A549 (cell line): Measurements from ENCODE around the gene NUP188. TPM values are rescaled to one million over a fixed set of nuclear protein-coding genes. Genes with fewer than 3 reads are reported as not detected.

Experiments
- ATAC-seq, 2 experiments: fragments of 200-7000 bp in 1 of 2; fragments of >200 bp in 1 of 2; cut with Nextera tagmentation in 1 of 2; cut with Tn5 transposase in 1 of 2; 3 replicates each; pipeline versions ENCODE4 v1.8.0 to v1.9.1; 2018 to 2020; ENCODE audit warnings: mild to moderate bottlenecking in 1 of 2, moderate library complexity in 1 of 2
- CTCF ChIA-PET: fragments of 300-600 bp; sonication (Branson Sonifier 250); formaldehyde crosslinking; extraction: SDS; loops from one replicate; lab custom pipeline; 2021; ENCODE audit warnings: antibody characterized with exemption, inconsistent platforms; lab: Yijun Ruan, JAX
- POLR2A ChIA-PET: fragments of 350-600 bp; formaldehyde crosslinking; extraction: SDS; loops from one replicate; lab custom pipeline; 2021; ENCODE audit warnings: antibody characterized with exemption, inconsistent platforms; lab: Yijun Ruan, JAX
- DNase-seq, 2 experiments: peaks; one replicate each; pipeline versions ENCODE4 v3.0.0 to v3.0.0-alpha.2; 2011 to 2016; ENCODE audit warnings: low read depth in 1 of 2, low spot score in 1 of 2
- FAIRE-seq: peaks from 2 replicates; lab custom pipeline; 2011; peaks lifted over from hg19 to GRCh38; lab: Jason Lieb, UNC
- H3K27ac ChIP-seq, 2 experiments: fragments of >200 bp; sonication (Bioruptor Twin); formaldehyde crosslinking; 3 replicates each; pipeline ENCODE4 v1.5.1; 2016 to 2017
- H3K4me1 ChIP-seq: fragments of >200 bp; sonication (Bioruptor Twin); formaldehyde crosslinking; 3 replicates; pipeline ENCODE4 v1.6.1; 2016
- H3K4me2 ChIP-seq: fragments of >200 bp; sonication (Bioruptor Twin); formaldehyde crosslinking; 3 replicates; pipeline ENCODE4 v1.6.1; 2016
- H3K4me3 ChIP-seq: fragments of >200 bp; sonication (Bioruptor Twin); formaldehyde crosslinking; 3 replicates; pipeline ENCODE4 v1.5.1; 2016
- H3K9me3 ChIP-seq: fragments of >200 bp; sonication (Bioruptor Twin); formaldehyde crosslinking; 3 replicates; pipeline ENCODE4 v1.6.1; 2016
- BHLHE40 ChIP-seq: IDR thresholded peaks from 2 replicates; pipeline ENCODE4 v1.6.1; 2012; ENCODE audit warnings: low read depth, low read length, inconsistent platforms
- CEBPB ChIP-seq, 2 experiments: fragments of >200 bp in 1 of 2; sonication (Bioruptor Twin) in 1 of 2; formaldehyde crosslinking in 1 of 2; IDR thresholded peaks; 2 replicates each; pipeline ENCODE4 v1.6.1; 2012 to 2016
- CTCF ChIP-seq: fragments of >200 bp; sonication (Bioruptor Twin); formaldehyde crosslinking; IDR thresholded peaks from 3 replicates; pipeline ENCODE4 v1.5.1; 2016
- EHMT2 ChIP-seq: fragments of 200-600 bp; sonication (generic); IDR thresholded peaks from 2 replicates; pipeline ENCODE4 v1.6.1; 2016; ENCODE audit warnings: antibody characterized with exemption, low read depth, mild to moderate bottlenecking, moderate library complexity
- FOSL2 ChIP-seq, 2 experiments: fragments of 450-650 bp in 1 of 2; fragments of >200 bp in 1 of 2; sonication (Bioruptor Twin) in 1 of 2; formaldehyde crosslinking; IDR thresholded peaks; 2 replicates each; pipeline versions ENCODE4 v1.5.0 to v1.6.1; 2016 to 2020; ENCODE audit warnings: mild to moderate bottlenecking in 1 of 2, moderate library complexity in 1 of 2
- HEYL ChIP-seq: fragments of 250-450 bp; sonication (Bioruptor Pico); IDR thresholded peaks from 2 replicates; pipeline ENCODE4 v1.8.0; 2021; ENCODE audit warnings: mild to moderate bottlenecking, moderate library complexity
- JUNB ChIP-seq: fragments of >200 bp; sonication (Bioruptor Twin); formaldehyde crosslinking; IDR thresholded peaks from 2 replicates; pipeline ENCODE4 v1.6.1; 2016
- MAZ ChIP-seq: fragments of 150-350 bp; IDR thresholded peaks from 2 replicates; pipeline ENCODE4 v1.6.1; 2014; ENCODE audit warnings: antibody characterized with exemption, low read depth, low read length, borderline replicate concordance
- NPAS2 ChIP-seq: fragments of 250-450 bp; sonication (Bioruptor Pico); IDR thresholded peaks from 2 replicates; pipeline ENCODE4 v1.8.0; 2022; ENCODE audit warnings: mild to moderate bottlenecking, moderate library complexity, borderline replicate concordance
- PHF8 ChIP-seq: fragments of 200-600 bp; sonication (generic); IDR thresholded peaks from 2 replicates; pipeline ENCODE4 v1.6.1; 2016; ENCODE audit warnings: low read depth, mild to moderate bottlenecking, antibody characterized with exemption, moderate library complexity, borderline replicate concordance
- RARB ChIP-seq: fragments of 250-450 bp; sonication (Bioruptor Pico); IDR thresholded peaks from 2 replicates; pipeline ENCODE4 v1.8.0; 2021; ENCODE audit warnings: mild to moderate bottlenecking, moderate library complexity
- RCOR1 ChIP-seq: fragments of 150-350 bp; IDR thresholded peaks from 2 replicates; pipeline ENCODE4 v1.6.1; 2014; ENCODE audit warnings: antibody characterized with exemption, low read length, low read depth
- TP53 ChIP-seq: fragments of 250-450 bp; sonication (Bioruptor Pico); IDR thresholded peaks from 2 replicates; pipeline ENCODE4 v1.5.0; 2021; ENCODE audit warnings: mild to moderate bottlenecking, moderate library complexity
- USF2 ChIP-seq: fragments of 450-650 bp; IDR thresholded peaks from 2 replicates; pipeline ENCODE4 v1.6.1; 2014; ENCODE audit warnings: antibody characterized with exemption
- WGBS: methylation state at CpG from one replicate; pipeline ENCODE4 v1.1.6; 2017; ENCODE audit errors: missing lambda C conversion rate; 5-methylcytosine and 5-hydroxymethylcytosine counted together
- polyA plus RNA-seq, 4 experiments: library from polyadenylated mRNA; depleted of rRNA in 3 of 4; stranded (reverse); fragments of >200 nt; fragmentation: RNase III in 1 of 4; extraction: RNeasy Plus Mini Kit Qiagen cat#74134 plus additional on column Dnase treatment in 1 of 4; gene quantifications; 2 replicates in 3 of 4; 3 replicates in 1 of 4; pipeline ENCODE4 v1.2.3, GENCODE V29; 2011 to 2017
- TF ChIP-seq, protein P1 (sequence below): IDR thresholded peaks from 2 replicates; pipeline ENCODE4 v1.6.1; 2012; ENCODE audit warnings: low read depth, borderline replicate concordance
- TF ChIP-seq, protein P2 (sequence below): fragments of 250-450 bp; sonication (Bioruptor Pico); IDR thresholded peaks from 2 replicates; pipeline ENCODE4 v1.5.0; 2021; ENCODE audit warnings: mild to moderate bottlenecking, moderate library complexity, borderline replicate concordance
- TF ChIP-seq, protein P3 (sequence below): fragments of >200 bp; sonication (Bioruptor Twin); formaldehyde crosslinking; IDR thresholded peaks from 3 replicates; pipeline ENCODE4 v1.6.1; 2016

The NUP188 gene
- polyA plus RNA-seq, 2 of the 4 experiments (the other 2 are of a cell fraction) = 33.2 to 52.3 TPM

- TF ChIP-seq, protein P1, sequence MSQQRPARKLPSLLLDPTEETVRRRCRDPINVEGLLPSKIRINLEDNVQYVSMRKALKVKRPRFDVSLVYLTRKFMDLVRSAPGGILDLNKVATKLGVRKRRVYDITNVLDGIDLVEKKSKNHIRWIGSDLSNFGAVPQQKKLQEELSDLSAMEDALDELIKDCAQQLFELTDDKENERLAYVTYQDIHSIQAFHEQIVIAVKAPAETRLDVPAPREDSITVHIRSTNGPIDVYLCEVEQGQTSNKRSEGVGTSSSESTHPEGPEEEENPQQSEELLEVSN = no peak
- no peak for TF ChIP-seq USF2
Observed at GRCh38 chr9:128986671-128987070, 39.2 kb downstream of the NUP188 start (continued).

GRCh38 chr9:128987805-128988204 is 40.3 kb downstream of the NUP188 start:
- DNase-seq (no peak), FAIRE-seq (no peak), ATAC-seq (peak; percentile 46 to 68)
- TF ChIP-seq, protein P2, sequence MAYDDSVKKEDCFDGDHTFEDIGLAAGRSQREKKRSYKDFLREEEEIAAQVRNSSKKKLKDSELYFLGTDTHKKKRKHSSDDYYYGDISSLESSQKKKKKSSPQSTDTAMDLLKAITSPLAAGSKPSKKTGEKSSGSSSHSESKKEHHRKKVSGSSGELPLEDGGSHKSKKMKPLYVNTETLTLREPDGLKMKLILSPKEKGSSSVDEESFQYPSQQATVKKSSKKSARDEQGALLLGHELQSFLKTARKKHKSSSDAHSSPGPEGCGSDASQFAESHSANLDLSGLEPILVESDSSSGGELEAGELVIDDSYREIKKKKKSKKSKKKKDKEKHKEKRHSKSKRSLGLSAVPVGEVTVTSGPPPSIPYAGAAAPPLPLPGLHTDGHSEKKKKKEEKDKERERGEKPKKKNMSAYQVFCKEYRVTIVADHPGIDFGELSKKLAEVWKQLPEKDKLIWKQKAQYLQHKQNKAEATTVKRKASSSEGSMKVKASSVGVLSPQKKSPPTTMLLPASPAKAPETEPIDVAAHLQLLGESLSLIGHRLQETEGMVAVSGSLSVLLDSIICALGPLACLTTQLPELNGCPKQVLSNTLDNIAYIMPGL (CRISPR knock-in tag) = no peak
- TF ChIP-seq, protein P3, sequence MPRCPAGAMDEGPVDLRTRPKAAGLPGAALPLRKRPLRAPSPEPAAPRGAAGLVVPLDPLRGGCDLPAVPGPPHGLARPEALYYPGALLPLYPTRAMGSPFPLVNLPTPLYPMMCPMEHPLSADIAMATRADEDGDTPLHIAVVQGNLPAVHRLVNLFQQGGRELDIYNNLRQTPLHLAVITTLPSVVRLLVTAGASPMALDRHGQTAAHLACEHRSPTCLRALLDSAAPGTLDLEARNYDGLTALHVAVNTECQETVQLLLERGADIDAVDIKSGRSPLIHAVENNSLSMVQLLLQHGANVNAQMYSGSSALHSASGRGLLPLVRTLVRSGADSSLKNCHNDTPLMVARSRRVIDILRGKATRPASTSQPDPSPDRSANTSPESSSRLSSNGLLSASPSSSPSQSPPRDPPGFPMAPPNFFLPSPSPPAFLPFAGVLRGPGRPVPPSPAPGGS = no peak
- no peak for TF ChIP-seq NPAS2
- TF ChIP-seq RARB (CRISPR knock-in tag) = no peak
- TF ChIP-seq MAZ = no peak
- TF ChIP-seq HEYL (CRISPR knock-in tag) = no peak
- no peak for TF ChIP-seq RCOR1
- TF ChIP-seq CTCF = no peak
- no peak for TF ChIP-seq TP53
- TF ChIP-seq FOSL2 (IDR thresholded peaks at IDR 0.05) = no peak
- no peak for TF ChIP-seq FOSL2 (CRISPR knock-in tag; IDR thresholded peaks at IDR 0.05)
- TF ChIP-seq USF2 = no peak
- TF ChIP-seq CEBPB (IDR thresholded peaks at IDR 0.05) = no peak
- no peak for TF ChIP-seq PHF8
- no peak for TF ChIP-seq EHMT2
- TF ChIP-seq BHLHE40 = no peak
- TF ChIP-seq JUNB = no peak
- POLR2A ChIA-PET = no interaction called here
- WGBS = 93% methylated on average over 5 of the region's 5 CpGs
- CTCF ChIA-PET = interaction anchor here (0.6 to 6.0 kb wide), 7 partner anchors 9 to 546 kb away, joined by 3 to 45 read pairs (median 4); partner anchors contain the start of gene ENDOG
- H3K27ac ChIP-seq = no peak overlapping the region
- no peaks in the 10 kb centered on the region for H3K9me3 ChIP-seq
- H3K4me2 ChIP-seq = no peak overlapping the region
- H3K4me3 ChIP-seq = no peak overlapping the region
- peaks cover 7% of the 10 kb centered on the region; the same call in 1 of the 3 replicates for H3K4me1 ChIP-seq
